Loucy (cell line): Measurements from ENCODE around the gene CABP4.
"Not testable (repeated sequence)": the region's sequence is repeated elsewhere in the genome, so short reads cannot be mapped to it uniquely, and the experiment has no call there.

Experiments
- H2AFZ ChIP-seq: fragments of 200-600 bp; sonication (generic); 2 replicates; pipeline ENCODE4 v1.6.0; 2016; ENCODE audit warnings: antibody characterized with exemption, mild to moderate bottlenecking, low read length, moderate library complexity
- H3F3A ChIP-seq: fragments of 200-600 bp; 2 replicates; pipeline ENCODE4 v1.6.0; 2016; ENCODE audit warnings: antibody characterized with exemption, low read depth, mild to moderate bottlenecking
- H3K27me3 ChIP-seq: fragments of 200-600 bp; sonication (generic); 2 replicates; pipeline ENCODE4 v1.6.1; 2014; ENCODE audit warnings: low read length, mild to moderate bottlenecking; ENCODE audit not compliant: insufficient read depth, poor library complexity, severe bottlenecking
- H3K36me3 ChIP-seq: fragments of 200-600 bp; sonication (generic); 2 replicates; pipeline ENCODE4 v1.6.1; 2016; ENCODE audit warnings: low read length; ENCODE audit not compliant: insufficient read depth
- H3K4me1 ChIP-seq: fragments of 200-600 bp; sonication (generic); 2 replicates; pipeline ENCODE4 v1.5.1; 2014; ENCODE audit warnings: low read length, mild to moderate bottlenecking; ENCODE audit not compliant: insufficient read depth, poor library complexity, severe bottlenecking
- H3K4me2 ChIP-seq: fragments of 200-600 bp; sonication (generic); 2 replicates; pipeline ENCODE4 v1.6.0; 2014; ENCODE audit warnings: antibody characterized with exemption, low read length, low read depth, mild to moderate bottlenecking; ENCODE audit not compliant: poor library complexity, severe bottlenecking
- H3K4me3 ChIP-seq: fragments of 200-600 bp; sonication (generic); 2 replicates; pipeline ENCODE4 v1.5.1; 2014; ENCODE audit warnings: low read length, mild to moderate bottlenecking, mixed read lengths; ENCODE audit not compliant: poor library complexity, severe bottlenecking
- H3K79me2 ChIP-seq: fragments of 200-600 bp; sonication (generic); 2 replicates; pipeline ENCODE4 v1.6.1; 2014; ENCODE audit warnings: low read length; ENCODE audit not compliant: insufficient read depth
- H3K9ac ChIP-seq: fragments of 200-600 bp; sonication (generic); 2 replicates; pipeline ENCODE4 v1.6.0; 2014; ENCODE audit warnings: mild to moderate bottlenecking, low read depth, low read length, moderate library complexity; ENCODE audit not compliant: poor library complexity, severe bottlenecking
- H3K9me2 ChIP-seq: fragments of 200-600 bp; sonication (generic); replicated peaks from 2 replicates; pipeline ENCODE4 v1.6.1; 2016; ENCODE audit warnings: low read depth, low read length, mixed read lengths
- H3K9me3 ChIP-seq: fragments of 200-600 bp; sonication (generic); 2 replicates; pipeline ENCODE4 v1.6.1; 2014; ENCODE audit warnings: mild to moderate bottlenecking, antibody characterized with exemption, low read length, low read depth; ENCODE audit not compliant: insufficient read depth
- H4K20me1 ChIP-seq: fragments of 200-600 bp; sonication (generic); 2 replicates; pipeline ENCODE4 v1.6.0; 2014; ENCODE audit warnings: antibody characterized with exemption, low read length, mild to moderate bottlenecking; ENCODE audit not compliant: insufficient read depth, poor library complexity, severe bottlenecking
- EZH2phosphoT487 ChIP-seq: fragments of 200-600 bp; IDR thresholded peaks from 2 replicates; pipeline ENCODE4 v1.6.1; 2018; ENCODE audit warnings: antibody characterized with exemption, mild to moderate bottlenecking, moderate library complexity, borderline replicate concordance
- TF ChIP-seq, protein P1 (sequence below): fragments of 200-600 bp; sonication (generic); conservative IDR thresholded peaks from 2 replicates; pipeline ENCODE4 v1.5.1; 2014; ENCODE audit warnings: mild to moderate bottlenecking, antibody characterized with exemption, low read length

Gene CABP4

DNA sequence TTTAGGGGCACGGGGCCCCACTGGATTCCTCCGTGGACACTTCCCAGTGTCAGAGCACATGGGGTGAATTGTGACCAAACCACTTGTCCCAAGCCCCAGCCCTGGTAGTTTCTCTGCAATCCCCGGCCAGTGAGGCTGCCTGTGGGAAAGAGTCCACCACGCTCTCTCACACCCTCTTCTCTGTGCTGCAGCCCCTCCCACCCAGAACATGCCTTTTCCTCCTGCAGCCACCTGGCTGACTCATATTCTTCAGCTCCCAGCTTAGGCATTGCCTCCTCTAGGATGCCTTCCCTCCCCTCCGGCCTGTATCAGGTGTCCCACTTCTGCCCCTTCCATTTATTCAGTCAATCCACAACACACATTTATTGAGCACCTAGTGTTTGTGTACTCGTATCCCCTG, 32.3 kb upstream of the CABP4 start:
- Histone ChIP-seq H3K27me3 (no peaks in the 10 kb centered on the region), H4K20me1 (no peaks in the 10 kb centered on the region), H3K79me2 (peaks cover 23% of the 10 kb centered on the region; the same call in 1 of the 2 replicates), H3K9me3 (no peaks in the 10 kb centered on the region), H3K36me3 (no peaks in the 10 kb centered on the region), H3K4me2 (no peak overlapping the region), H2AFZ (no peak overlapping the region), H3K4me3 (no peak overlapping the region), H3K9ac (no peak overlapping the region), H3K4me1 (peaks cover 40% of the 10 kb centered on the region), H3F3A (peaks cover 4% of the 10 kb centered on the region; the same call in 1 of the 2 replicates), H3K9me2 (no peaks in the 10 kb centered on the region)
- no peak for TF ChIP-seq EZH2phosphoT487
- TF ChIP-seq, protein P1, sequence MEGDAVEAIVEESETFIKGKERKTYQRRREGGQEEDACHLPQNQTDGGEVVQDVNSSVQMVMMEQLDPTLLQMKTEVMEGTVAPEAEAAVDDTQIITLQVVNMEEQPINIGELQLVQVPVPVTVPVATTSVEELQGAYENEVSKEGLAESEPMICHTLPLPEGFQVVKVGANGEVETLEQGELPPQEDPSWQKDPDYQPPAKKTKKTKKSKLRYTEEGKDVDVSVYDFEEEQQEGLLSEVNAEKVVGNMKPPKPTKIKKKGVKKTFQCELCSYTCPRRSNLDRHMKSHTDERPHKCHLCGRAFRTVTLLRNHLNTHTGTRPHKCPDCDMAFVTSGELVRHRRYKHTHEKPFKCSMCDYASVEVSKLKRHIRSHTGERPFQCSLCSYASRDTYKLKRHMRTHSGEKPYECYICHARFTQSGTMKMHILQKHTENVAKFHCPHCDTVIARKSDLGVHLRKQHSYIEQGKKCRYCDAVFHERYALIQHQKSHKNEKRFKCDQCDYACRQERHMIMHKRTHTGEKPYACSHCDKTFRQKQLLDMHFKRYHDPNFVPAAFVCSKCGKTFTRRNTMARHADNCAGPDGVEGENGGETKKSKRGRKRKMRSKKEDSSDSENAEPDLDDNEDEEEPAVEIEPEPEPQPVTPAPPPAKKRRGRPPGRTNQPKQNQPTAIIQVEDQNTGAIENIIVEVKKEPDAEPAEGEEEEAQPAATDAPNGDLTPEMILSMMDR: no peak

DNA sequence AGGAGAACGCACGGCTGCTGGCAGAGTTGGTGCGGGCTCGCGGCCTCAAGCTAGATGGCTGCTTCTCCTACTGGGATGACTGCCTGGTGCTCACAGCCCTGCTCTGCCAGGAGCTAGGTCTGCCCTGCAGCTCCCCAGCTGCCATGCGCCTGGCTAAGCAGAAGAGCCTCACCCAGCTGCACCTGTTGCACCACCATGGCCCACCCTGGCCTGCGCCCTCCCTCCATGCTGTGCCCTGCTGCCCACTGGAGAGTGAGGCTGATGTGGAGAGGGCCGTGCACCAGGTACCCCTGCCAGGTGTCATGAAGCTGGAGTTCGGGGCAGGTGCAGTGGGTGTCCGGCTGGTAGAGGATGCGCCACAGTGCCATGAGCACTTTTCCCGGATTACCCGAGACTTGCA, 31.7 kb upstream of the CABP4 start:
- H3K9me3 ChIP-seq: no peaks in the 10 kb centered on the region
- H3K27me3 ChIP-seq: no peaks in the 10 kb centered on the region
- peaks cover 39% of the 10 kb centered on the region for H3K4me1 ChIP-seq
- TF ChIP-seq, protein P1: no peak
- TF ChIP-seq EZH2phosphoT487: no peak
- no peaks in the 10 kb centered on the region for H3K9me2 ChIP-seq
- H3K4me3 ChIP-seq: no peak overlapping the region
- no peaks in the 10 kb centered on the region for H3K36me3 ChIP-seq
- H3K9ac ChIP-seq: no peak overlapping the region
- no peak overlapping the region for H2AFZ ChIP-seq
- H3F3A ChIP-seq: peaks cover 4% of the 10 kb centered on the region; the same call in 1 of the 2 replicates
- H3K79me2 ChIP-seq: peaks cover 21% of the 10 kb centered on the region; the same call in 1 of the 2 replicates
- no peaks in the 10 kb centered on the region for H4K20me1 ChIP-seq
- no peak overlapping the region for H3K4me2 ChIP-seq

GRCh38 chr11:67423891-67424613, 31.1 kb upstream of the CABP4 start:
- Histone ChIP-seq H3K4me2 (no peak overlapping the region), H2AFZ (no peak overlapping the region), H3K36me3 (no peaks in the 10 kb centered on the region), H3K79me2 (peaks cover 21% of the 10 kb centered on the region; the same call in 1 of the 2 replicates), H3K4me3 (no peak overlapping the region), H4K20me1 (no peaks in the 10 kb centered on the region), H3K4me1 (peaks cover 38% of the 10 kb centered on the region), H3F3A (peaks cover 4% of the 10 kb centered on the region; the same call in 1 of the 2 replicates), H3K9me2 (no peaks in the 10 kb centered on the region), H3K9me3 (no peaks in the 10 kb centered on the region), H3K9ac (peak overlapping the region; percentile 31), H3K27me3 (no peaks in the 10 kb centered on the region)
- TF ChIP-seq, protein P1: no peak
- no peak for TF ChIP-seq EZH2phosphoT487

DNA sequence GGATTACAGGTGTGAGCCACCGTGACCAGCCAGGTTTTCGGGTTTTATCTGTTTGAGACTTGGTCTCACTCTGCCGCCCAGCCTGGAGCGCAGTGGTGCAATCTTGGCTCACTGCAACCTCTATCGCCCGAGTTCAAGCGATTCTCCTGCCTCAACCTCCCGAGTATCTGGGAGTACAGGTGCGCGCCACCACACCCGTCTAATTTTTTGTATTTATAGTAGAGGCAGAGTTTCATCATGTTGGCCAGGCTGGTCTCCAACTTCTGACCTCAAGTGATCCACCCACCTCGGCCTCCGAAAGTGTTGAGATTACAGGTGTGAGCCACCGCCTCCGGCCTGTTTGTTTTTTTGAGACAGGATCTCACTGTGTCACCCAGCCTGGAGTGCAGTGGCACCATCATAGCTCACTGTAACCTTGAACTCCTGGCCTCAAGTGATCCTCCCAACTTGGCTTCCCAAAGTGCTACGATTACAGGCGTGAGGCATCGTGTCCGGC, 27.7 kb upstream of the CABP4 start:
- H3F3A ChIP-seq, H3K9me3 ChIP-seq, H3K9me2 ChIP-seq, H2AFZ ChIP-seq, H3K27me3 ChIP-seq, H3K36me3 ChIP-seq: not testable (repeated sequence)
- peak overlapping the region; percentile 85 for H3K9ac ChIP-seq
- H3K79me2 ChIP-seq: peaks cover 36% of the 10 kb centered on the region
- H3K4me3 ChIP-seq: peak overlapping the region; percentile 79
- peak overlapping the region; percentile 78 for H3K4me2 ChIP-seq
- H3K4me1 ChIP-seq: peaks cover 31% of the 10 kb centered on the region
- peaks cover 15% of the 10 kb centered on the region for H4K20me1 ChIP-seq
